Measurements from ENCODE around the gene FAM13B. TPM values are rescaled to one million over a fixed set of nuclear protein-coding genes. Genes with fewer than 3 reads are reported as not detected.

The FAM13B gene
- total and polyA plus RNA-seq, 7 donors = 9.0 to 81.7 (median 47.2) TPM

- Histone ChIP-seq H3K9me3 (no peaks in the 10 kb centered on the region), H3K27ac (no peak overlapping the region), H3K4me1 (peaks cover 0 to 9% (median 4%) of the 10 kb centered on the region in 4 donors), H3K4me3 (no peak overlapping the region), H3K27me3 (no peaks in the 10 kb centered on the region), H3K36me3 (no peaks in the 10 kb centered on the region)
- intact Hi-C loops (cut with DNase I) = no loop called here
- no peak for DNase-seq
- WGBS, 2 donors = 90 to 92% methylated on average over 1 of the region's 1 CpG
- TF ChIP-seq CTCF (IDR thresholded peaks at IDR 0.05) = no peak
- TF ChIP-seq POLR2A (IDR thresholded peaks at IDR 0.05) = no peak
- no peak for TF ChIP-seq POLR2AphosphoS5 (IDR thresholded peaks at IDR 0.05)
- TF ChIP-seq EP300 (IDR thresholded peaks at IDR 0.05) = no peak
These were observed 5.9 kb upstream of the FAM13B start for GRCh38 chr5:138038826-138039225.

DNA sequence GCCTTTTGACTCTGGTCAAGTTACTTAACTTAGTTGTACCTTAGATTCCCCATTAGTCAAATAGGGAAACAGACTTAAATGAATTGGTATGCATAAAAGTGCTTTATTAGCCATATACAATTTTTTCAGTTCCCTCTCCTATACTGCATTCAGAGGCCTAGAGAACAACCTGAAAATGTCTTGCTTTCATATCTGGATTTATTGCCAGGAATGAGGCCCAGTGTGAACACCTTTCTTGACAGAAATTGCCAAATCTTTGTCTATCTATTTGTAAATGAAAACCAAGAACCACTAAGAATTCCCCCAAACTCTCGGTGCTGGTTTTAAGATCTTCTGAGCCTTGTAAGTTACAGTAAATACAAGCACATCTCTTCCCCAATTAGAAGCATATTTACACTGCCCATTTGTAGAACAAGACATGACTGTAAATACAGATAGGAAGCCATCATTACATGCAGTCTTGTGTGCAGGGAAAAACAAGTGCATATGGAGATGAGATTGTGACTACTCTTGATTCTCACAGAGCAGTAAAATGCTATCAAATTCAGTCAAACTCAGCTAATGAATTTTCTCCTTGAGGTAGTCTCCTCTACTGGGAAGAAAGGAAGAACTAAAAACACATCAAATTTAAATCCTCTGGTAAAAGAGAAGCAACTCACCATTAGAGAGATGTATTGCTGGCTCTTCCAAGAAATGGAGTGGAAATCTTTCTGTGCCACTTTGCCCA, 5.2 kb upstream of the FAM13B start:
- H3K27ac ChIP-seq = no peak overlapping the region
- WGBS, 2 donors = 83 to 87% methylated on average over 1 of the region's 1 CpG
- TF ChIP-seq CTCF (IDR thresholded peaks at IDR 0.05) (no peak), POLR2A (IDR thresholded peaks at IDR 0.05) (no peak), POLR2AphosphoS5 (IDR thresholded peaks at IDR 0.05) (no peak), EP300 (IDR thresholded peaks at IDR 0.05) (no peak)
- H3K4me1 ChIP-seq = peaks cover 0 to 13% (median 11%) of the 10 kb centered on the region in 4 donors
- no peaks in the 10 kb centered on the region for H3K9me3 ChIP-seq
- DNase-seq = no peak
- H3K27me3 ChIP-seq = no peaks in the 10 kb centered on the region
- H3K4me3 ChIP-seq = no peak overlapping the region
- no peaks in the 10 kb centered on the region for H3K36me3 ChIP-seq
- intact Hi-C loops (cut with DNase I) = no loop called here

GRCh38 chr5:138037271-138037670, 4.4 kb upstream of the FAM13B start:
- DNase-seq = no peak
- no peak for TF ChIP-seq POLR2AphosphoS5 (IDR thresholded peaks at IDR 0.05)
- TF ChIP-seq EP300 (IDR thresholded peaks at IDR 0.05) = no peak
- TF ChIP-seq POLR2A (IDR thresholded peaks at IDR 0.05) = no peak
- no peaks in the 10 kb centered on the region for H3K9me3 ChIP-seq
- no peaks in the 10 kb centered on the region for H3K27me3 ChIP-seq
- no peak overlapping the region for H3K27ac ChIP-seq
- peaks cover 0 to 13% (median 11%) of the 10 kb centered on the region in 4 donors for H3K4me1 ChIP-seq
- no peak overlapping the region for H3K4me3 ChIP-seq
- intact Hi-C loops (cut with DNase I) = no loop called here
- no peaks in the 10 kb centered on the region for H3K36me3 ChIP-seq

DNA sequence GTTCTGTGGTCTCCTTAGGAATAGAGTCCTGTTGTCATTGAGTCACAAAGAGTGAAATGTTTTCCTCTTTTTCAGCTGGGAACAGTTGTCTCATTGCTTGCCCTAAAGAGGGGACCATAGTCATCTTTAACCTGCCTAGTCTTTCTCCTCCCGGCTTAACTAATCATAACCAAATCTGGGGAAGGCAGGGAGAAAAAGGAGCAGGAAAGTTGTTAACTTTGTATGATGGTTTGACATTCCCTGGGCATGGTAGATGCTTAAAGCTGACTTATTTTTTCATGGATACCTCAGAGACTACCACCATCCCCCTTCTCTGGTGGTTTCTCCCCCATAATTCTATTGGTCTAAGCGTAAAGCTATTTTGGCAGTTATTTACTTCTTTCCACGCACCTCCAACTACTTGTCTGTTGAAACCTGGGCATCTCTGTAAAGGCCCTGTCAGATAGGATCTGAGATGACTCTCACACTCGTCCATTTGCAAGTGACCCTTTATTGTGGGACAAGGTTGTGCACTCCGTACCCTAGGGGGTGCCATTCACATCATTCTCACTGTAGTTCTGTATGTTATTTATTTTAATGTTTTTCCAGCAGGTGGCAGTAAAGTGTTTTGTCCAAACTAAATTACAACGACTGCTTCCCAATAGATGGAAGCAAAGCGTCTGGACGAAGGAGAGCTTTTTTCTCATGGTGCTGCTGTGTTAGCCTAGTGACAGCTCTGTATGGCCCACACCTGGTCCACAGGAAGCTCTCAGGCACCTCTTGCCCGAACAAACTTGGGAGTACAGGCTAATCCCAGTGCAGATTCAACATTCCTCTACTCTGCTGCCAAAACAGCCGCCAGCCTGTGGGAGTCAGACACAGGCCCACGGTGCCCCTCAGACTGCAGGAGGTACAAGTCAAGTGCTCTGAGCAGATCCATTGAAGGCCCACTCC, 3.0 kb upstream of the FAM13B start:
- Histone ChIP-seq H3K9me3 (no peaks in the 10 kb centered on the region), H3K27ac (peak overlapping the region; percentile 12 to 64 (median 54)), H3K4me3 (no peak overlapping the region), H3K27me3 (no peaks in the 10 kb centered on the region), H3K36me3 (no peaks in the 10 kb centered on the region), H3K4me1 (peaks cover 0 to 24% (median 22%) of the 10 kb centered on the region in 4 donors)
- 32 to 36% methylated on average over 11 of the region's 11 CpGs for WGBS, 2 donors
- intact Hi-C loops (cut with DNase I) = loop anchor here (1.0 to 2.0 kb wide), 2 partner anchors 32 to 97 kb away; no protein-coding TSS in a partner anchor
- DNase-seq = peak; percentile 75
- TF ChIP-seq CTCF (IDR thresholded peaks at IDR 0.05) (peak; percentile 66 to 86 (median 72)), POLR2AphosphoS5 (IDR thresholded peaks at IDR 0.05) (peak in 1 of 4 donors; percentile 29), POLR2A (IDR thresholded peaks at IDR 0.05) (no peak), EP300 (IDR thresholded peaks at IDR 0.05) (no peak)

- no peaks in the 10 kb centered on the region for H3K36me3 ChIP-seq
- no peaks in the 10 kb centered on the region for H3K9me3 ChIP-seq
- H3K4me1 ChIP-seq = peaks cover 0 to 44% (median 40%) of the 10 kb centered on the region in 4 donors
- TF ChIP-seq CTCF (IDR thresholded peaks at IDR 0.05) (no peak), POLR2A (IDR thresholded peaks at IDR 0.05) (no peak), POLR2AphosphoS5 (IDR thresholded peaks at IDR 0.05) (no peak), EP300 (IDR thresholded peaks at IDR 0.05) (no peak)
- WGBS, 2 donors = 51 to 72% methylated on average over 2 of the region's 2 CpGs
- intact Hi-C loops (cut with DNase I) = loop anchor here (2.0 to 5.0 kb wide), 4 partner anchors 99 to 303 kb away; partner anchors contain the start of genes BRD8, FAM53C, HNRNPA0 and KIF20A
- H3K4me3 ChIP-seq = no peak overlapping the region
- DNase-seq = no peak
- peak overlapping the region; percentile 96 to 100 (median 99) for H3K27ac ChIP-seq
- no peaks in the 10 kb centered on the region for H3K27me3 ChIP-seq
These were observed 1.0 kb upstream of the FAM13B start for GRCh38 chr5:138033907-138034306.

Measured in sigmoid colon (tissue), 7 donors.